PFSK-1 (cell line): ENCODE measurements around the gene IL20RB.

Experiments used
- FOXP2 ChIP-seq: optimal IDR thresholded peaks from 2 replicates; pipeline ENCODE3; 2011; ENCODE audit warnings: borderline replicate concordance, control low read depth, inconsistent platforms; ENCODE audit not compliant: insufficient read depth; ENCODE audit errors: extremely low read length, extremely low read depth
- POLR2AphosphoS5 ChIP-seq: IDR thresholded peaks from 2 replicates; pipeline ENCODE4 v1.6.1; 2012; ENCODE audit warnings: low read depth, mild to moderate bottlenecking, control low read depth, low read length, moderate library complexity
- REST ChIP-seq, 2 experiments: IDR thresholded peaks; 2 replicates each; pipeline versions ENCODE4 v1.6.1 to v1.8.0; 2011 to 2012; ENCODE audit warnings: low read depth in 2 of 2, low read length in 2 of 2, control low read depth in 1 of 2, inconsistent platforms in 1 of 2, mild to moderate bottlenecking in 1 of 2, moderate library complexity in 1 of 2; ENCODE audit not compliant: insufficient read depth in 1 of 2
- SIN3A ChIP-seq: IDR thresholded peaks from 2 replicates; pipeline ENCODE4 v1.6.1; 2012; ENCODE audit warnings: mild to moderate bottlenecking, low read length, moderate library complexity, borderline replicate concordance; ENCODE audit not compliant: insufficient read depth
- TAF1 ChIP-seq: IDR thresholded peaks from 2 replicates; pipeline ENCODE4 v1.6.1; 2012; ENCODE audit warnings: low read length, control low read depth, borderline replicate concordance; ENCODE audit not compliant: insufficient read depth

IL20RB gene

GRCh38 chr3:136994772-136995516, 37.2 kb downstream of the IL20RB start:
- no peak for TF ChIP-seq REST (IDR thresholded peaks at IDR 0.05; ENCODE audit: insufficient read depth in 1 of 2, low read depth in 2 of 2, low read length in 2 of 2)
- no peak for TF ChIP-seq FOXP2
- no peak for TF ChIP-seq SIN3A
- no peak for TF ChIP-seq POLR2AphosphoS5
- no peak for TF ChIP-seq TAF1

GRCh38 chr3:136995652-136996051, 37.9 kb downstream of the IL20RB start:
- no peak for TF ChIP-seq REST (IDR thresholded peaks at IDR 0.05; ENCODE audit: insufficient read depth in 1 of 2, low read depth in 2 of 2, low read length in 2 of 2)
- TF ChIP-seq TAF1 = no peak
- TF ChIP-seq POLR2AphosphoS5 = no peak
- no peak for TF ChIP-seq SIN3A
- TF ChIP-seq FOXP2 = no peak

- TF ChIP-seq FOXP2 (no peak), TAF1 (no peak), REST (IDR thresholded peaks at IDR 0.05; ENCODE audit: insufficient read depth in 1 of 2, low read depth in 2 of 2, low read length in 2 of 2) (no peak), POLR2AphosphoS5 (no peak), SIN3A (no peak)
These were observed 42.3 kb downstream of the IL20RB start for GRCh38 chr3:137000039-137000438.

GRCh38 chr3:137008131-137008530, 50.3 kb downstream of the IL20RB start:
- TF ChIP-seq POLR2AphosphoS5 (no peak), FOXP2 (no peak), SIN3A (no peak), REST (IDR thresholded peaks at IDR 0.05; ENCODE audit: insufficient read depth in 1 of 2, low read depth in 2 of 2, low read length in 2 of 2) (no peak), TAF1 (no peak)
